OCI-LY3 (cell line): ENCODE data around the gene TUBGCP3.

Source experiments
- EZH2phosphoT487 ChIP-seq: fragments of 200-600 bp; shearing (Covaris generic); IDR thresholded peaks from 2 replicates; pipeline ENCODE4 v1.6.1; 2018; ENCODE audit warnings: antibody characterized with exemption, mixed run types, low read depth
- TF ChIP-seq, protein P1 (sequence below): fragments of 200-600, 300-600 bp; sonication (generic); IDR thresholded peaks from 2 replicates; pipeline ENCODE4 v1.5.1; 2014; ENCODE audit warnings: antibody characterized with exemption, low read length, low read depth

DNA sequence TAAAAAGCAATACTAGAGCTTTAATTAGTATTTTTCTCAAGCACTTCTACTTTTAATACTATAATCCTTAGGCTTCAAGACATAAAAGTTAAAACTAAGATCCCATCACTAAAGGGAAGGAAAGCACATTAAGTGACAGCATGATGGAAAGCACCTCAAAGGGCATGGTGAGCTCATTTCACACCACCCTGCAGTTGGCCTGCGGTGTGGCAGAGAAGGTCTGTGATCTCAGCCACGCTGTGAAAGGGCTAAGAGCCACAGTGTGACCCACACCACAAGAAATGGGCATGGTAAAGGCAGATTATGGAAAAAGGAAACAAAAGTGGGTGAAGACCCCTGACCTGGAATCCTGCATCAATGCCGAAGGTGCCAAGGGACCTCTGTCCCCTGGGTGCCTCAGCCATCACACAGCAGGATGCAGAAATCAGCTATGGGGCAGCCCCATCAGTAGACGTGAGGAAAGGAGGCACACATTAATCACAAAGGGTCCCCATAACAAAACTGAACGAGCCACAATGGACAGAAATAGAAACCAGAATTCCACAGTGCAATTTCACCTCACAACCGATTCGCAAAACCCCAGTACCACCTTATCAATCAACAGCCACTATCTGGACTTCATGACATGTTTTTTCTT lies 33.6 kb downstream of the TUBGCP3 start:
- TF ChIP-seq, protein P1, sequence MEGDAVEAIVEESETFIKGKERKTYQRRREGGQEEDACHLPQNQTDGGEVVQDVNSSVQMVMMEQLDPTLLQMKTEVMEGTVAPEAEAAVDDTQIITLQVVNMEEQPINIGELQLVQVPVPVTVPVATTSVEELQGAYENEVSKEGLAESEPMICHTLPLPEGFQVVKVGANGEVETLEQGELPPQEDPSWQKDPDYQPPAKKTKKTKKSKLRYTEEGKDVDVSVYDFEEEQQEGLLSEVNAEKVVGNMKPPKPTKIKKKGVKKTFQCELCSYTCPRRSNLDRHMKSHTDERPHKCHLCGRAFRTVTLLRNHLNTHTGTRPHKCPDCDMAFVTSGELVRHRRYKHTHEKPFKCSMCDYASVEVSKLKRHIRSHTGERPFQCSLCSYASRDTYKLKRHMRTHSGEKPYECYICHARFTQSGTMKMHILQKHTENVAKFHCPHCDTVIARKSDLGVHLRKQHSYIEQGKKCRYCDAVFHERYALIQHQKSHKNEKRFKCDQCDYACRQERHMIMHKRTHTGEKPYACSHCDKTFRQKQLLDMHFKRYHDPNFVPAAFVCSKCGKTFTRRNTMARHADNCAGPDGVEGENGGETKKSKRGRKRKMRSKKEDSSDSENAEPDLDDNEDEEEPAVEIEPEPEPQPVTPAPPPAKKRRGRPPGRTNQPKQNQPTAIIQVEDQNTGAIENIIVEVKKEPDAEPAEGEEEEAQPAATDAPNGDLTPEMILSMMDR, result no peak
- no peak for TF ChIP-seq EZH2phosphoT487
